Uterus (tissue), 2 donors: ENCODE measurements around the gene LGALS7.

Experiments
- CTCF ChIP-seq, 4 experiments: fragments of 200-600 bp in 2 of 4; fragments of 450-650 bp in 2 of 4; sonication (generic) in 2 of 4; IDR thresholded peaks; one replicate each; pipeline ENCODE4 v1.5.1; 2016 to 2019; ENCODE audit warnings: antibody characterized with exemption in 4 of 4, mild to moderate bottlenecking in 2 of 4, moderate library complexity in 1 of 4
- POLR2A ChIP-seq, 2 donors: fragments of 450-650 bp; IDR thresholded peaks; one replicate each; pipeline ENCODE4 v1.6.1; 2016; ENCODE audit warnings: antibody characterized with exemption in 2 of 2, mild to moderate bottlenecking in 1 of 2, moderate library complexity in 1 of 2

- no peak for TF ChIP-seq CTCF (IDR thresholded peaks at IDR 0.05)
- TF ChIP-seq POLR2A (IDR thresholded peaks at IDR 0.05): no peak
These were observed 13.4 kb upstream of the LGALS7 start for GRCh38 chr19:38786572-38787265.
